Endothelial cell (in vitro differentiated cells): ENCODE data around the gene GDNF. TPM values are rescaled to one million over a fixed set of nuclear protein-coding genes. Genes with fewer than 3 reads are reported as not detected.
"Not testable (repeated sequence)": the region's sequence is repeated elsewhere in the genome, so short reads cannot be mapped to it uniquely, and the experiment has no call there.

ENCODE experiments used
- DNase-seq: peaks from one replicate; pipeline ENCODE4 v3.0.0; 2021; ENCODE audit warnings: low spot score
- H3K27ac Mint-ChIP-seq: one replicate; pipeline ENCODE4 v1.8.0; 2021; ENCODE audit warnings: mixed read lengths, inconsistent platforms; ENCODE audit not compliant: unreplicated experiment
- H3K27me3 Mint-ChIP-seq: one replicate; pipeline ENCODE4 v1.8.0; 2021; ENCODE audit warnings: mild to moderate bottlenecking, moderate library complexity, mixed read lengths, inconsistent platforms; ENCODE audit not compliant: unreplicated experiment
- H3K36me3 Mint-ChIP-seq: one replicate; pipeline ENCODE4 v1.8.0; 2021; ENCODE audit warnings: mild to moderate bottlenecking, low read depth, mixed read lengths, inconsistent platforms; ENCODE audit not compliant: unreplicated experiment
- H3K4me1 Mint-ChIP-seq: one replicate; pipeline ENCODE4 v1.8.0; 2021; ENCODE audit warnings: mild to moderate bottlenecking, mixed read lengths, inconsistent platforms; ENCODE audit not compliant: unreplicated experiment
- H3K4me3 Mint-ChIP-seq: one replicate; pipeline ENCODE4 v1.8.0; 2021; ENCODE audit warnings: mild to moderate bottlenecking, mixed read lengths, inconsistent platforms; ENCODE audit not compliant: unreplicated experiment
- H3K9me3 Mint-ChIP-seq: one replicate; pipeline ENCODE4 v1.8.0; 2021; ENCODE audit warnings: mixed read lengths, inconsistent platforms; ENCODE audit not compliant: unreplicated experiment
- total RNA-seq: library from RNA; stranded (reverse); fragmentation: NEBNext Ultra II Directional; extraction: Animal tissue kit (Norgen Biotek cat#: 25700); gene quantifications from one replicate; pipeline ENCODE4 v1.2.1, GENCODE V29; 2021; ENCODE audit not compliant: unreplicated experiment
- TF ChIP-seq, protein P1 (sequence below): fragments of 200-600 bp; sonication (generic); IDR thresholded peaks from one replicate; pipeline ENCODE4 v1.5.0; 2021; ENCODE audit warnings: antibody characterized with exemption; ENCODE audit not compliant: unreplicated experiment

GDNF gene
- total RNA-seq, 1 donor from 2014 or later = not detected

- Mint-ChIP-seq H3K27ac (no peak overlapping the region), H3K4me1 (no peaks in the 10 kb centered on the region), H3K9me3 (no peaks in the 10 kb centered on the region), H3K27me3 (no peaks in the 10 kb centered on the region), H3K36me3 (no peaks in the 10 kb centered on the region), H3K4me3 (no peak overlapping the region)
- no peak for DNase-seq
- TF ChIP-seq, protein P1, sequence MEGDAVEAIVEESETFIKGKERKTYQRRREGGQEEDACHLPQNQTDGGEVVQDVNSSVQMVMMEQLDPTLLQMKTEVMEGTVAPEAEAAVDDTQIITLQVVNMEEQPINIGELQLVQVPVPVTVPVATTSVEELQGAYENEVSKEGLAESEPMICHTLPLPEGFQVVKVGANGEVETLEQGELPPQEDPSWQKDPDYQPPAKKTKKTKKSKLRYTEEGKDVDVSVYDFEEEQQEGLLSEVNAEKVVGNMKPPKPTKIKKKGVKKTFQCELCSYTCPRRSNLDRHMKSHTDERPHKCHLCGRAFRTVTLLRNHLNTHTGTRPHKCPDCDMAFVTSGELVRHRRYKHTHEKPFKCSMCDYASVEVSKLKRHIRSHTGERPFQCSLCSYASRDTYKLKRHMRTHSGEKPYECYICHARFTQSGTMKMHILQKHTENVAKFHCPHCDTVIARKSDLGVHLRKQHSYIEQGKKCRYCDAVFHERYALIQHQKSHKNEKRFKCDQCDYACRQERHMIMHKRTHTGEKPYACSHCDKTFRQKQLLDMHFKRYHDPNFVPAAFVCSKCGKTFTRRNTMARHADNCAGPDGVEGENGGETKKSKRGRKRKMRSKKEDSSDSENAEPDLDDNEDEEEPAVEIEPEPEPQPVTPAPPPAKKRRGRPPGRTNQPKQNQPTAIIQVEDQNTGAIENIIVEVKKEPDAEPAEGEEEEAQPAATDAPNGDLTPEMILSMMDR = no peak
These were observed 34.1 kb upstream of the GDNF start for GRCh38 chr5:37873988-37874387.

GRCh38 chr5:37871023-37871815 is 31.4 kb upstream of the GDNF start:
- Mint-ChIP-seq H3K36me3 (no peaks in the 10 kb centered on the region), H3K27ac (no peak overlapping the region), H3K27me3 (peaks cover 2% of the 10 kb centered on the region), H3K4me1 (no peaks in the 10 kb centered on the region), H3K4me3 (no peak overlapping the region), H3K9me3 (no peaks in the 10 kb centered on the region)
- no peak for DNase-seq
- TF ChIP-seq, protein P1 = no peak

DNA sequence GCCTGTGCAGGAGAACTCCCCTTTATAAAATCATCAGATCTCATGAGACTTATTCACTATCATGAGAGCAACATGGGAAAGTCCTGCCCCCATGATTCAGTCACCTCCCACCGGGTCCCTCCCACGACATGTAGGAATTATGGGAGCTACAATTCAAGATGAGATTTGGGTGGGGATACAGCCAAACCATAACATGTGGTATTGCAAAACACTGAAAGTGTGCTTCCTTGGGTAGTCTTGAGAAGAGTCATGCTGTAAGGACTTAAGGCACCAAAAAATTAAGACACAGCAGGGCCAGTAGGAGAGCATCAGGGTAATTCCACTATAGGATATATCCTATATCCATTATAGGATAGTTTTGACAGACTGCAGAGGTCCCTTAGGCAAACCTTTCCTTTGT is 29.4 kb upstream of the GDNF start:
- DNase-seq = no peak
- TF ChIP-seq, protein P1 = no peak
- Mint-ChIP-seq H3K27ac (no peak overlapping the region), H3K27me3 (peaks cover 2% of the 10 kb centered on the region), H3K4me3 (no peak overlapping the region), H3K9me3 (no peaks in the 10 kb centered on the region), H3K36me3 (no peaks in the 10 kb centered on the region), H3K4me1 (no peaks in the 10 kb centered on the region)

- peaks cover 2% of the 10 kb centered on the region for H3K27me3 Mint-ChIP-seq
- H3K4me3 Mint-ChIP-seq = no peak overlapping the region
- TF ChIP-seq, protein P1 = no peak
- DNase-seq = no peak
- H3K27ac Mint-ChIP-seq = no peak overlapping the region
- no peaks in the 10 kb centered on the region for H3K9me3 Mint-ChIP-seq
- no peaks in the 10 kb centered on the region for H3K4me1 Mint-ChIP-seq
- H3K36me3 Mint-ChIP-seq = no peaks in the 10 kb centered on the region
These were observed 27.8 kb upstream of the GDNF start for GRCh38 chr5:37867654-37868053.

- H3K9me3 Mint-ChIP-seq, H3K4me1 Mint-ChIP-seq, H3K36me3 Mint-ChIP-seq, H3K27ac Mint-ChIP-seq, DNase-seq, H3K27me3 Mint-ChIP-seq, H3K4me3 Mint-ChIP-seq: not testable (repeated sequence)
These were observed 23.1 kb upstream of the GDNF start for GRCh38 chr5:37862907-37863306.
